ENCODE data around the gene SORCS2.

The SORCS2 gene

GRCh38 chr4:7365462-7366179 lies 173.3 kb downstream of the SORCS2 start:
- FAIRE-seq = no peak
- no peak for DNase-seq (ENCODE audit: insufficient read length, low spot score)

- DNase-seq (ENCODE audit: insufficient read length, low spot score) (no peak), FAIRE-seq (no peak)
Observed at GRCh38 chr4:7366180-7366945, 174.0 kb downstream of the SORCS2 start.

GRCh38 chr4:7366954-7367353 lies 174.6 kb downstream of the SORCS2 start:
- DNase-seq (ENCODE audit: insufficient read length, low spot score) (no peak), FAIRE-seq (no peak)

- no peak for FAIRE-seq
- DNase-seq (ENCODE audit: insufficient read length, low spot score) = no peak
Observed at GRCh38 chr4:7367406-7367805, 175.1 kb downstream of the SORCS2 start.

GRCh38 chr4:7367864-7368277 lies 175.5 kb downstream of the SORCS2 start:
- no peak for DNase-seq (ENCODE audit: insufficient read length, low spot score)
- no peak for FAIRE-seq

- FAIRE-seq = no peak
- DNase-seq (ENCODE audit: insufficient read length, low spot score) = no peak
Observed at GRCh38 chr4:7368296-7368695, 176.0 kb downstream of the SORCS2 start.

GRCh38 chr4:7369511-7369910 lies 177.2 kb downstream of the SORCS2 start:
- DNase-seq (ENCODE audit: insufficient read length, low spot score) (no peak), FAIRE-seq (no peak)

GRCh38 chr4:7370038-7370437 lies 177.7 kb downstream of the SORCS2 start:
- no peak for FAIRE-seq

GRCh38 chr4:7371210-7371941 lies 179.0 kb downstream of the SORCS2 start:
- FAIRE-seq (peak; percentile 20), DNase-seq (ENCODE audit: insufficient read length, low spot score) (peak; percentile 37)

More at GRCh38 chr4:7370038-7370437, 177.7 kb downstream of the SORCS2 start:
- DNase-seq (ENCODE audit: insufficient read length, low spot score) = no peak

GRCh38 chr4:7372673-7373072 lies 180.3 kb downstream of the SORCS2 start:
- FAIRE-seq (no peak), DNase-seq (ENCODE audit: insufficient read length, low spot score) (no peak)

GRCh38 chr4:7374571-7374970 lies 182.2 kb downstream of the SORCS2 start:
- DNase-seq (ENCODE audit: insufficient read length, low spot score) = no peak

GRCh38 chr4:7375427-7375826 lies 183.1 kb downstream of the SORCS2 start:
- FAIRE-seq (no peak), DNase-seq (ENCODE audit: insufficient read length, low spot score) (no peak)

More at GRCh38 chr4:7374571-7374970, 182.2 kb downstream of the SORCS2 start:
- no peak for FAIRE-seq

- no peak for FAIRE-seq
- DNase-seq (ENCODE audit: insufficient read length, low spot score) = no peak
Observed at GRCh38 chr4:7377223-7377865, 185.0 kb downstream of the SORCS2 start.

- FAIRE-seq (no peak), DNase-seq (ENCODE audit: insufficient read length, low spot score) (no peak)
Observed at GRCh38 chr4:7379186-7379585, 186.8 kb downstream of the SORCS2 start.

- DNase-seq (ENCODE audit: insufficient read length, low spot score) (no peak), FAIRE-seq (no peak)
Observed at GRCh38 chr4:7379719-7380118, 187.4 kb downstream of the SORCS2 start.

- FAIRE-seq (no peak), DNase-seq (ENCODE audit: insufficient read length, low spot score) (no peak)
Observed at GRCh38 chr4:7381221-7381889, 189.0 kb downstream of the SORCS2 start.

- no peak for FAIRE-seq
Observed at GRCh38 chr4:7381890-7382633, 189.7 kb downstream of the SORCS2 start.

GRCh38 chr4:7382634-7383014 lies 190.3 kb downstream of the SORCS2 start:
- no peak for FAIRE-seq
- no peak for DNase-seq (ENCODE audit: insufficient read length, low spot score)

More at GRCh38 chr4:7381890-7382633, 189.7 kb downstream of the SORCS2 start:
- DNase-seq (ENCODE audit: insufficient read length, low spot score) = no peak

- DNase-seq (ENCODE audit: insufficient read length, low spot score) = no peak
Observed at GRCh38 chr4:7383266-7383665, 190.9 kb downstream of the SORCS2 start.

More at GRCh38 chr4:7383266-7383665, 190.9 kb downstream of the SORCS2 start:
- FAIRE-seq = no peak
